ENCODE measurements around the gene ARPC2.
A peak's percentile ranks its signal among the peaks of the same experiment; 100 is the strongest.

The ARPC2 gene

GRCh38 chr2:218217360-218218267 is 625 bp downstream of the ARPC2 start:
- peak; percentile 66 for DNase-seq

GRCh38 chr2:218218268-218219185 is 1.5 kb downstream of the ARPC2 start:
- peak; percentile 57 for DNase-seq

GRCh38 chr2:218219934-218220333 is 2.9 kb downstream of the ARPC2 start:
- peak; percentile 30 for DNase-seq

GRCh38 chr2:218221000-218221399 is 4.0 kb downstream of the ARPC2 start:
- no peak for DNase-seq

GRCh38 chr2:218223046-218223445 is 6.1 kb downstream of the ARPC2 start:
- peak; percentile 42 for DNase-seq

- DNase-seq = no peak
Observed at GRCh38 chr2:218224186-218224585, 7.2 kb downstream of the ARPC2 start.

- no peak for DNase-seq
Observed at GRCh38 chr2:218226903-218227302, 9.9 kb downstream of the ARPC2 start.

- no peak for DNase-seq
Observed at GRCh38 chr2:218228366-218229090, 11.5 kb downstream of the ARPC2 start.

GRCh38 chr2:218229239-218229638 is 12.2 kb downstream of the ARPC2 start:
- DNase-seq = peak; percentile 71

GRCh38 chr2:218229851-218230250 is 12.9 kb downstream of the ARPC2 start:
- no peak for DNase-seq

- DNase-seq = peak; percentile 49
Observed at GRCh38 chr2:218230882-218231281, 13.9 kb downstream of the ARPC2 start.

- no peak for DNase-seq
Observed at GRCh38 chr2:218233543-218233942, 16.6 kb downstream of the ARPC2 start.

- no peak for DNase-seq
Observed at GRCh38 chr2:218234521-218234920, 17.5 kb downstream of the ARPC2 start.

- DNase-seq = no peak
Observed at GRCh38 chr2:218235017-218235416, 18.0 kb downstream of the ARPC2 start.

GRCh38 chr2:218236829-218237228 is 19.8 kb downstream of the ARPC2 start:
- no peak for DNase-seq

- no peak for DNase-seq
Observed at GRCh38 chr2:218238887-218239286, 21.9 kb downstream of the ARPC2 start.

- no peak for DNase-seq
Observed at GRCh38 chr2:218244204-218244603, 27.2 kb downstream of the ARPC2 start.

GRCh38 chr2:218244665-218245064 is 27.7 kb downstream of the ARPC2 start:
- no peak for DNase-seq

GRCh38 chr2:218245214-218245613 is 28.2 kb downstream of the ARPC2 start:
- DNase-seq = no peak

- DNase-seq = no peak
Observed at GRCh38 chr2:218249691-218250090, 32.7 kb downstream of the ARPC2 start.

GRCh38 chr2:218252509-218253231 is 35.7 kb downstream of the ARPC2 start:
- DNase-seq = no peak

- no peak for DNase-seq
Observed at GRCh38 chr2:218253232-218253625, 36.2 kb downstream of the ARPC2 start.
